ENCODE results near the gene ZNF239. TPM values are rescaled to one million over a fixed set of nuclear protein-coding genes. Genes with fewer than 3 reads are reported as not detected.
"Not testable (repeated sequence)": the region's sequence is repeated elsewhere in the genome, so short reads cannot be mapped to it uniquely, and the experiment has no call there.

ZNF239 gene
- polyA plus RNA-seq, 1 experiment: 5.1 TPM

- Histone ChIP-seq H3K27me3 (ENCODE audit: control insufficient read depth, insufficient read depth, low read length) (no peaks in the 10 kb centered on the region), H3K4me3 (ENCODE audit: low read depth, low read length) (no peak overlapping the region), H3K36me3 (ENCODE audit: control insufficient read depth, insufficient read depth, low read length) (peaks cover 3% of the 10 kb centered on the region; the same call in 1 of the 2 replicates)
- POLR2A ChIA-PET: no interaction called here
- no peak for DNase-seq (ENCODE audit: low read depth)
- CTCF ChIA-PET: no interaction called here
- no peak for TF ChIP-seq CTCF (IDR thresholded peaks at IDR 0.05; ENCODE audit: insufficient read depth, low read depth, low read length)
Observed at GRCh38 chr10:43569681-43570080, 4.7 kb downstream of the ZNF239 start.

GRCh38 chr10:43557214-43557613 is 17.2 kb downstream of the ZNF239 start:
- no peak overlapping the region for H3K4me3 ChIP-seq (ENCODE audit: low read depth, low read length)
- H3K36me3 ChIP-seq (ENCODE audit: control insufficient read depth, insufficient read depth, low read length): peaks cover 4% of the 10 kb centered on the region; the same call in 1 of the 2 replicates
- TF ChIP-seq CTCF (IDR thresholded peaks at IDR 0.05; ENCODE audit: insufficient read depth, low read depth, low read length): no peak
- ChIA-PET CTCF (no interaction called here), POLR2A (no interaction called here)
- DNase-seq (ENCODE audit: low read depth): no peak
- no peaks in the 10 kb centered on the region for H3K27me3 ChIP-seq (ENCODE audit: control insufficient read depth, insufficient read depth, low read length)

GRCh38 chr10:43543746-43544145 is 30.7 kb downstream of the ZNF239 start:
- H3K27me3 ChIP-seq (ENCODE audit: control insufficient read depth, insufficient read depth, low read length); H3K4me3 ChIP-seq (ENCODE audit: low read depth, low read length); H3K36me3 ChIP-seq (ENCODE audit: control insufficient read depth, insufficient read depth, low read length); DNase-seq (ENCODE audit: low read depth); CTCF ChIA-PET: not testable (repeated sequence)
- POLR2A ChIA-PET: interaction anchor here (0.5 kb wide), 1 partner anchor 387 kb away, joined by 4 read pairs; no protein-coding TSS in a partner anchor

- no peaks in the 10 kb centered on the region for H3K36me3 ChIP-seq (ENCODE audit: control insufficient read depth, insufficient read depth, low read length)
- POLR2A ChIA-PET: no interaction called here
- DNase-seq (ENCODE audit: low read depth): no peak
Observed at GRCh38 chr10:43524434-43525247, 49.8 kb downstream of the ZNF239 start.

More at GRCh38 chr10:43524434-43525247, 49.8 kb downstream of the ZNF239 start:
- Histone ChIP-seq H3K4me3 (ENCODE audit: low read depth, low read length) (no peak overlapping the region), H3K27me3 (ENCODE audit: control insufficient read depth, insufficient read depth, low read length) (no peaks in the 10 kb centered on the region)
- TF ChIP-seq CTCF (IDR thresholded peaks at IDR 0.05; ENCODE audit: insufficient read depth, low read depth, low read length): no peak
- CTCF ChIA-PET: interaction anchor here (1.3 kb wide), 1 partner anchor 38 kb away, joined by 3 read pairs; no protein-coding TSS in a partner anchor

Other genes with a start within 250 kb of the ZNF239 start
- not detected in 2 replicates for gene FXYD4, start 203.0 kb downstream of the ZNF239 start, polyA plus RNA-seq (2011; rRNA removed)
- 165 and 172 TPM in 2 replicates for gene HNRNPF, start 165.4 kb downstream of the ZNF239 start, polyA plus RNA-seq (2011; rRNA removed)
- gene ZNF487, start 137.5 kb downstream of the ZNF239 start, polyA plus RNA-seq (2011; rRNA removed): 4.5 and 4.9 TPM in 2 replicates
- gene ZNF485, start 31.8 kb upstream of the ZNF239 start, polyA plus RNA-seq (2011; rRNA removed): 0.98 and 1.3 TPM in 2 replicates
- 38.6 and 53.5 TPM in 2 replicates for gene ZNF32, start 74.3 kb upstream of the ZNF239 start, polyA plus RNA-seq (2011; rRNA removed)